ENCODE data around the gene SORCS2. TPM values are rescaled to one million over a fixed set of nuclear protein-coding genes. Genes with fewer than 3 reads are reported as not detected.

SORCS2 gene
- polyA plus RNA-seq, 1 of the 3 experiments (the other 2 are of a cell fraction) = 1.6 TPM

DNA sequence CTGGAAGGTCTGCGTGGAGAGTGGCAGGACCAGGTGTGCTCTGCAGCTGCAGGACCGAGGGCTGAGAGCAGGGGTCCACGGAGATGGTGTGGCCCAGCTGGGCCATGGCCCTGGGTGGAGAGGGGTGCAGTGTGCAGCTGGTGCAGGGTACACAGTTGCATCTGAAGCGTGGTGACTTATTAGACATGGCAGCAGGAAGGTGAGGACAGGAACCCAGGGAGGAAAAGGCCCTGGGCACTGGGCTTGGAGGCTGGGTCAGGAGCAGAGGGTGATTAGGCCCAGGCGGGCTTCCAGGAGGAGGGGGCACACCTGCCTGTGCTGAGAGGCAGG, 457.0 kb downstream of the SORCS2 start:
- TF ChIP-seq SMC3 (IDR thresholded peaks at IDR 0.05; ENCODE audit: low read depth, low read length) (no peak), TAF1 (IDR thresholded peaks at IDR 0.05; ENCODE audit: borderline replicate concordance, low read depth, low read length) (no peak), ELF1 (IDR thresholded peaks at IDR 0.05) (no peak), YY1 (IDR thresholded peaks at IDR 0.05; ENCODE audit: low read depth) (no peak), POLR2AphosphoS5 (IDR thresholded peaks at IDR 0.05; ENCODE audit: low read depth, low read length) (no peak)
- TF ChIP-seq, protein P1, sequence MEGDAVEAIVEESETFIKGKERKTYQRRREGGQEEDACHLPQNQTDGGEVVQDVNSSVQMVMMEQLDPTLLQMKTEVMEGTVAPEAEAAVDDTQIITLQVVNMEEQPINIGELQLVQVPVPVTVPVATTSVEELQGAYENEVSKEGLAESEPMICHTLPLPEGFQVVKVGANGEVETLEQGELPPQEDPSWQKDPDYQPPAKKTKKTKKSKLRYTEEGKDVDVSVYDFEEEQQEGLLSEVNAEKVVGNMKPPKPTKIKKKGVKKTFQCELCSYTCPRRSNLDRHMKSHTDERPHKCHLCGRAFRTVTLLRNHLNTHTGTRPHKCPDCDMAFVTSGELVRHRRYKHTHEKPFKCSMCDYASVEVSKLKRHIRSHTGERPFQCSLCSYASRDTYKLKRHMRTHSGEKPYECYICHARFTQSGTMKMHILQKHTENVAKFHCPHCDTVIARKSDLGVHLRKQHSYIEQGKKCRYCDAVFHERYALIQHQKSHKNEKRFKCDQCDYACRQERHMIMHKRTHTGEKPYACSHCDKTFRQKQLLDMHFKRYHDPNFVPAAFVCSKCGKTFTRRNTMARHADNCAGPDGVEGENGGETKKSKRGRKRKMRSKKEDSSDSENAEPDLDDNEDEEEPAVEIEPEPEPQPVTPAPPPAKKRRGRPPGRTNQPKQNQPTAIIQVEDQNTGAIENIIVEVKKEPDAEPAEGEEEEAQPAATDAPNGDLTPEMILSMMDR (IDR thresholded peaks at IDR 0.05) = no peak
- TF ChIP-seq, protein P2, sequence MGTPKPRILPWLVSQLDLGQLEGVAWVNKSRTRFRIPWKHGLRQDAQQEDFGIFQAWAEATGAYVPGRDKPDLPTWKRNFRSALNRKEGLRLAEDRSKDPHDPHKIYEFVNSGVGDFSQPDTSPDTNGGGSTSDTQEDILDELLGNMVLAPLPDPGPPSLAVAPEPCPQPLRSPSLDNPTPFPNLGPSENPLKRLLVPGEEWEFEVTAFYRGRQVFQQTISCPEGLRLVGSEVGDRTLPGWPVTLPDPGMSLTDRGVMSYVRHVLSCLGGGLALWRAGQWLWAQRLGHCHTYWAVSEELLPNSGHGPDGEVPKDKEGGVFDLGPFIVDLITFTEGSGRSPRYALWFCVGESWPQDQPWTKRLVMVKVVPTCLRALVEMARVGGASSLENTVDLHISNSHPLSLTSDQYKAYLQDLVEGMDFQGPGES (IDR thresholded peaks at IDR 0.05; ENCODE audit: low read depth, low read length) = no peak
- H3K4me3 ChIP-seq (ENCODE audit: low read depth in 2 of 2, low read length in 1 of 2) = no peak overlapping the region
- WGBS (ENCODE audit: low lambda C conversion rate) = 88% methylated on average over 4 of the region's 5 CpGs
- ChIA-PET POLR2A (no interaction called here), CTCF (no interaction called here)
- no peaks in the 10 kb centered on the region for H3K9me3 ChIP-seq
- no peaks in the 10 kb centered on the region for H4K20me1 ChIP-seq (ENCODE audit: insufficient read depth)
- H3K4me1 ChIP-seq (ENCODE audit: control insufficient read depth in 1 of 2, insufficient read depth in 2 of 2, low read depth in 1 of 2, low read length in 1 of 2) = peaks cover 12 to 34% of the 10 kb centered on the region in 2 experiments; a peak in 3 of 4 replicates
- peak overlapping the region; percentile 32; the same call in 1 of the 2 replicates for H3K4me2 ChIP-seq
- H3K9ac ChIP-seq = no peak overlapping the region
- no peaks in the 10 kb centered on the region for H3K36me3 ChIP-seq (replicated peaks in 1 of 2; ENCODE audit: control insufficient read depth in 1 of 2, insufficient read depth in 2 of 2, low read length in 1 of 2)
- no peak overlapping the region for H2AFZ ChIP-seq (ENCODE audit: low read depth)
- H3K79me2 ChIP-seq (ENCODE audit: insufficient read depth) = no peaks in the 10 kb centered on the region
- no peaks in the 10 kb centered on the region for H3K9me2 ChIP-seq
- peak overlapping the region in 1 of 2 experiments; percentile 86; a peak in 2 of 4 replicates for H3K27ac ChIP-seq (ENCODE audit: low read depth in 2 of 2, low read length in 1 of 2)
- DNase-seq = no peak
- H3F3A ChIP-seq (replicated peaks; ENCODE audit: insufficient read depth) = peaks cover 6% of the 10 kb centered on the region
- H3K27me3 ChIP-seq (ENCODE audit: insufficient read depth) = no peaks in the 10 kb centered on the region

DNA sequence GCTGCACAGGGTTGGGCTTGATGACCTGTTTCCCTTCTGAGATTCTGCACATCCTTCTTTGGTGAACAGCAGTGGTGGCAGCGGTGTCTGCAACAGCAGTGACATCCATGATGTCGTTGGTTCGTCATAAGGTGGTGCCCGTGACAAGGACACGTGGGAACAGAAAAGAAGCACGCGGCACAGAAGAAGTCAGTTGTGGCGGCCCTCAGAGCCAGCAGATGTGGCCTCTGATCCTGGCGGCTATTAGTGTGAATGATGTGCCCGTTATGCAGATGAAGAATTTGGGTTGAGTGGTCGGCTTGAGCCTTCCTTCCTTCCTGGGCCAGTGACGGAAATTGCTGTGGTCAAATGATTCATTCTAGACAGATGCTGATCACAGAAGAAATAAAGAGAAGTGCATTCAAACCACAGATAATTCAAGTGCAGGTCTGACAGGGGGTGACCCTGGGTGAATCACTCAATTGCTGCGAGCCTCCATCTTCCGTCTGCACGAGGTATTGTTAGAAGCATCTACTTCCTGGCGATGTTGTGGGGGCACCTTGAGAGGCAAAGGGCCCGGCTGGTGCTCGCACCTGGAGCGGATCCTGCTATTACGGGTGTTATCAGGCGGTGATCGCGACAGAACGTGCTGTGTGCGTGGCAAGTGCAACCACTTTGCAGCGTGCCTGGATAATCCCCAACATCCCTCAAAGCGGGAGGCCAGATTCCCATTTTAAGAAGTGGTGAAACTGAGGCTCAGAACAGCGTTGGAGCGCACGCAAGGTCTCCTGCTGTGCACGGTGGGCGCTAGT, 457.6 kb downstream of the SORCS2 start:
- no peak for DNase-seq
- Histone ChIP-seq H3K9me3 (no peaks in the 10 kb centered on the region), H3K4me3 (ENCODE audit: low read depth in 2 of 2, low read length in 1 of 2) (no peak overlapping the region), H3K4me2 (peak overlapping the region; percentile 32), H3K9me2 (no peaks in the 10 kb centered on the region), H2AFZ (ENCODE audit: low read depth) (no peak overlapping the region), H3K36me3 (replicated peaks in 1 of 2; ENCODE audit: control insufficient read depth in 1 of 2, insufficient read depth in 2 of 2, low read length in 1 of 2) (no peaks in the 10 kb centered on the region), H3K9ac (no peak overlapping the region), H3K27ac (ENCODE audit: low read depth in 2 of 2, low read length in 1 of 2) (peak overlapping the region in 1 of 2 experiments; percentile 86; a peak in 2 of 4 replicates), H3F3A (replicated peaks; ENCODE audit: insufficient read depth) (peaks cover 6% of the 10 kb centered on the region), H4K20me1 (ENCODE audit: insufficient read depth) (no peaks in the 10 kb centered on the region), H3K79me2 (ENCODE audit: insufficient read depth) (no peaks in the 10 kb centered on the region), H3K4me1 (ENCODE audit: control insufficient read depth in 1 of 2, insufficient read depth in 2 of 2, low read depth in 1 of 2, low read length in 1 of 2) (peaks cover 17 to 34% of the 10 kb centered on the region in 2 experiments; a peak in 3 of 4 replicates), H3K27me3 (ENCODE audit: insufficient read depth) (no peaks in the 10 kb centered on the region)
- POLR2A ChIA-PET = no interaction called here
- CTCF ChIA-PET = interaction anchor here (0.6 kb wide), 1 partner anchor 31 kb away, joined by 3 read pairs; no protein-coding TSS in a partner anchor
- WGBS (ENCODE audit: low lambda C conversion rate) = 40% methylated on average over 22 of the region's 32 CpGs
- TF ChIP-seq RXRA (IDR thresholded peaks at IDR 0.05; ENCODE audit: borderline replicate concordance, low read depth) (peak; percentile 97; the same call in 1 of the 2 replicates), SMC3 (IDR thresholded peaks at IDR 0.05; ENCODE audit: low read depth, low read length) (no peak), FOSL2 (IDR thresholded peaks at IDR 0.05; ENCODE audit: borderline replicate concordance, low read depth) (peak; percentile 100), YY1 (IDR thresholded peaks at IDR 0.05; ENCODE audit: low read depth) (peak; percentile 56; the same call in 1 of the 2 replicates), RAD21 (IDR thresholded peaks at IDR 0.05; ENCODE audit: low read length) (no peak), JUND (IDR thresholded peaks at IDR 0.05) (peak; percentile 100), GABPA (IDR thresholded peaks at IDR 0.05; ENCODE audit: low read depth) (no peak; the same call in 1 of the 2 replicates), NFIC (IDR thresholded peaks at IDR 0.05; ENCODE audit: borderline replicate concordance) (peak; percentile 94), EP300 (IDR thresholded peaks at IDR 0.05; ENCODE audit: borderline replicate concordance in 1 of 2, low read depth in 1 of 2, low read length in 1 of 2) (peak; percentile 64 to 99), EZH2phosphoT487 (IDR thresholded peaks at IDR 0.05; ENCODE audit: borderline replicate concordance, low read depth) (no peak), CHD2 (IDR thresholded peaks at IDR 0.05; ENCODE audit: low read length, partially characterized antibody) (no peak), MEF2A (IDR thresholded peaks at IDR 0.05; ENCODE audit: borderline replicate concordance, low read depth) (peak; percentile 82; the same call in 1 of the 2 replicates)
- TF ChIP-seq, protein P3, sequence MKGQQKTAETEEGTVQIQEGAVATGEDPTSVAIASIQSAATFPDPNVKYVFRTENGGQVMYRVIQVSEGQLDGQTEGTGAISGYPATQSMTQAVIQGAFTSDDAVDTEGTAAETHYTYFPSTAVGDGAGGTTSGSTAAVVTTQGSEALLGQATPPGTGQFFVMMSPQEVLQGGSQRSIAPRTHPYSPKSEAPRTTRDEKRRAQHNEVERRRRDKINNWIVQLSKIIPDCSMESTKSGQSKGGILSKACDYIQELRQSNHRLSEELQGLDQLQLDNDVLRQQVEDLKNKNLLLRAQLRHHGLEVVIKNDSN (IDR thresholded peaks at IDR 0.05; ENCODE audit: borderline replicate concordance, low read depth) = peak; percentile 48; the same call in 1 of the 2 replicates
- TF ChIP-seq, protein P1 (IDR thresholded peaks at IDR 0.05) = peak; percentile 25
- TF ChIP-seq, protein P4, sequence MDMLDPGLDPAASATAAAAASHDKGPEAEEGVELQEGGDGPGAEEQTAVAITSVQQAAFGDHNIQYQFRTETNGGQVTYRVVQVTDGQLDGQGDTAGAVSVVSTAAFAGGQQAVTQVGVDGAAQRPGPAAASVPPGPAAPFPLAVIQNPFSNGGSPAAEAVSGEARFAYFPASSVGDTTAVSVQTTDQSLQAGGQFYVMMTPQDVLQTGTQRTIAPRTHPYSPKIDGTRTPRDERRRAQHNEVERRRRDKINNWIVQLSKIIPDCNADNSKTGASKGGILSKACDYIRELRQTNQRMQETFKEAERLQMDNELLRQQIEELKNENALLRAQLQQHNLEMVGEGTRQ (IDR thresholded peaks at IDR 0.05; ENCODE audit: borderline replicate concordance, low read depth, low read length) = no peak

Measured in SK-N-SH (cell line).